NB4 (cell line): Measurements from ENCODE around the gene FAM210A.
"Not testable (repeated sequence)": the region's sequence is repeated elsewhere in the genome, so short reads cannot be mapped to it uniquely, and the experiment has no call there.

Experiments
- DNase-seq: peaks from one replicate; pipeline ENCODE4 v3.0.0; 2010; ENCODE audit warnings: low read depth
- H3K4me3 ChIP-seq: one replicate; pipeline ENCODE4 v1.5.1; 2011; ENCODE audit warnings: mild to moderate bottlenecking, low read depth, low read length, moderate library complexity
- CTCF ChIP-seq: IDR thresholded peaks from one replicate; pipeline ENCODE4 v1.5.1; 2012; ENCODE audit warnings: low read depth, low read length
- MAX ChIP-seq: IDR thresholded peaks from 2 replicates; pipeline ENCODE4 v1.6.1; 2011; ENCODE audit warnings: low read depth, low read length
- MYC ChIP-seq: IDR thresholded peaks from 2 replicates; pipeline ENCODE4 v1.6.1; 2011; ENCODE audit warnings: low read depth, low read length
- POLR2A ChIP-seq: IDR thresholded peaks from 2 replicates; pipeline ENCODE4 v1.6.1; 2011; ENCODE audit warnings: mild to moderate bottlenecking; ENCODE audit not compliant: insufficient read length; ENCODE audit errors: extremely low read depth

The FAM210A gene

GRCh38 chr18:13681701-13682100, 44.7 kb downstream of the FAM210A start:
- DNase-seq = no peak
- no peak overlapping the region for H3K4me3 ChIP-seq
- no peak for TF ChIP-seq MAX
- no peak for TF ChIP-seq CTCF
- TF ChIP-seq MYC = no peak
- no peak for TF ChIP-seq POLR2A

GRCh38 chr18:13680612-13681011, 45.7 kb downstream of the FAM210A start:
- TF ChIP-seq MYC (no peak), CTCF (peak; percentile 2)
- no peak for DNase-seq
- H3K4me3 ChIP-seq = no peak overlapping the region

- not testable (repeated sequence) for H3K4me3 ChIP-seq, DNase-seq
These were observed 49.0 kb downstream of the FAM210A start for GRCh38 chr18:13677350-13677749.

GRCh38 chr18:13676471-13676870, 49.9 kb downstream of the FAM210A start:
- DNase-seq = no peak
- no peak overlapping the region for H3K4me3 ChIP-seq
- TF ChIP-seq MAX = no peak
- TF ChIP-seq MYC = no peak
- no peak for TF ChIP-seq POLR2A
- TF ChIP-seq CTCF = no peak

- no peak for DNase-seq
- no peak overlapping the region for H3K4me3 ChIP-seq
- TF ChIP-seq POLR2A (no peak), MYC (no peak), CTCF (no peak), MAX (no peak)
These were observed 53.7 kb downstream of the FAM210A start for GRCh38 chr18:13672657-13673056.

- TF ChIP-seq MYC = no peak
- no peak for TF ChIP-seq CTCF
- no peak for TF ChIP-seq POLR2A
- TF ChIP-seq MAX = no peak
- no peak for DNase-seq
These were observed 64.5 kb downstream of the FAM210A start for GRCh38 chr18:13661779-13662256.

More at GRCh38 chr18:13661779-13662256, 64.5 kb downstream of the FAM210A start:
- H3K4me3 ChIP-seq = no peak overlapping the region
